Fibroblast of villous mesenchyme (primary cell): ENCODE data around the gene SLC25A48. TPM values are rescaled to one million over a fixed set of nuclear protein-coding genes. Genes with fewer than 3 reads are reported as not detected.

ENCODE experiments used
- DNase-seq: peaks from one replicate; pipeline ENCODE4 v3.0.0-alpha.2; 2010; ENCODE audit warnings: low read depth
- H3K4me3 ChIP-seq: 2 replicates; pipeline ENCODE4 v1.5.1; 2011; ENCODE audit warnings: low read depth, mild to moderate bottlenecking, low read length
- total RNA-seq: library from RNA; depleted of rRNA; stranded (reverse); fragments of >200 nt; gene quantifications from 2 replicates; pipeline ENCODE4 v1.2.3, GENCODE V29; 2012
- TF ChIP-seq, protein P1 (sequence below): IDR thresholded peaks from 2 replicates; pipeline ENCODE4 v1.5.1; 2012; ENCODE audit warnings: low read depth, mild to moderate bottlenecking, low read length; ENCODE audit not compliant: insufficient read depth

Gene SLC25A48, protein sequence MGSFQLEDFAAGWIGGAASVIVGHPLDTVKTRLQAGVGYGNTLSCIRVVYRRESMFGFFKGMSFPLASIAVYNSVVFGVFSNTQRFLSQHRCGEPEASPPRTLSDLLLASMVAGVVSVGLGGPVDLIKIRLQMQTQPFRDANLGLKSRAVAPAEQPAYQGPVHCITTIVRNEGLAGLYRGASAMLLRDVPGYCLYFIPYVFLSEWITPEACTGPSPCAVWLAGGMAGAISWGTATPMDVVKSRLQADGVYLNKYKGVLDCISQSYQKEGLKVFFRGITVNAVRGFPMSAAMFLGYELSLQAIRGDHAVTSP
- not detected in 2 replicates for total RNA-seq

DNA sequence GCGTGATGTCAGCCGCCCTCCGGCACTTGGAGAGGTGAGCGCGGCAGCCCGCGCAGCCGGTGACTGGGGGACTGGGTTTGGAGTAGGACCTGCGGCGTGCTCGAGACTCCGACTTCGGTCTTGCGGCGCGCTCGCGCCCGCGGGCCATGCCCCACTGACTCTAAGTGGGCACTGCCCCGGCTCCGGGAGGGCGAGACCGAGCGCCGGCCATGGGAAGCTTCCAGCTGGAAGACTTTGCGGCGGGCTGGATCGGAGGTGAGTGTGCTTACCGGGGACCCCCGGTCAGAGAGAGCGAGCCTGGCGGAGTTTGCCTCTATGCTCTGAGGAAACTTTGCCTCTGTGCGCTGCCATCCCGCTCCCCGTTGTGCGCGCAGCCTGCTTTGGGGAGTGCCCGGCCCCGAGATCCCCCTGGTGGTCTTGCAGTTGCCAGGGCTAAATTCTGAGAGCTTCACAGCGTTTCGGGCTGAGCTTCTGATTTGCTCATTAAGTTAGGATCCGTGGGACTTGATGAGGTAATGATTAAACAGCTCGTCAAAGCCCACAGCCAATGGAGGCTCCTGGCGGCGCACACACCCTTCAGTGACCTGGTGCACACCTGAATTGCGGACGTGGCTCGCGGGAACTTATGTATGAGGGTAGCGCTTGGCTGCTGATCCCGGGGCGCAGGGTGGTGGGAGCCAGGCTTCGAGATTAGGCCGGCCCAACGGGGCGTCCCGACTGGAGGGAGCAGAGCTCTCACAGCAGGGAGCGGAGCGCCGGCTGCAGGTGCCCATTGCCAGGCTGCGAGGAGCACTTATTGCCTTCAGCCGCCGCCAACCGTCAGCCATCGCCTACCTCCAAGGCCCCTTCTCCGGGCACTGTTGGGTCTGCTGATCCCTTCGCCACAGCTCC lies at the start of gene SLC25A48:
TSS of gene SLC25A48 (plus strand) at position 25 of the 891 bp plus-strand sequence. CDS start at position 210, 185 bp downstream.
- H3K4me3 ChIP-seq = peak within 1 kb of the TSS; percentile 19
- TF ChIP-seq, protein P1, sequence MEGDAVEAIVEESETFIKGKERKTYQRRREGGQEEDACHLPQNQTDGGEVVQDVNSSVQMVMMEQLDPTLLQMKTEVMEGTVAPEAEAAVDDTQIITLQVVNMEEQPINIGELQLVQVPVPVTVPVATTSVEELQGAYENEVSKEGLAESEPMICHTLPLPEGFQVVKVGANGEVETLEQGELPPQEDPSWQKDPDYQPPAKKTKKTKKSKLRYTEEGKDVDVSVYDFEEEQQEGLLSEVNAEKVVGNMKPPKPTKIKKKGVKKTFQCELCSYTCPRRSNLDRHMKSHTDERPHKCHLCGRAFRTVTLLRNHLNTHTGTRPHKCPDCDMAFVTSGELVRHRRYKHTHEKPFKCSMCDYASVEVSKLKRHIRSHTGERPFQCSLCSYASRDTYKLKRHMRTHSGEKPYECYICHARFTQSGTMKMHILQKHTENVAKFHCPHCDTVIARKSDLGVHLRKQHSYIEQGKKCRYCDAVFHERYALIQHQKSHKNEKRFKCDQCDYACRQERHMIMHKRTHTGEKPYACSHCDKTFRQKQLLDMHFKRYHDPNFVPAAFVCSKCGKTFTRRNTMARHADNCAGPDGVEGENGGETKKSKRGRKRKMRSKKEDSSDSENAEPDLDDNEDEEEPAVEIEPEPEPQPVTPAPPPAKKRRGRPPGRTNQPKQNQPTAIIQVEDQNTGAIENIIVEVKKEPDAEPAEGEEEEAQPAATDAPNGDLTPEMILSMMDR = no peak
- DNase-seq = no peak

DNA sequence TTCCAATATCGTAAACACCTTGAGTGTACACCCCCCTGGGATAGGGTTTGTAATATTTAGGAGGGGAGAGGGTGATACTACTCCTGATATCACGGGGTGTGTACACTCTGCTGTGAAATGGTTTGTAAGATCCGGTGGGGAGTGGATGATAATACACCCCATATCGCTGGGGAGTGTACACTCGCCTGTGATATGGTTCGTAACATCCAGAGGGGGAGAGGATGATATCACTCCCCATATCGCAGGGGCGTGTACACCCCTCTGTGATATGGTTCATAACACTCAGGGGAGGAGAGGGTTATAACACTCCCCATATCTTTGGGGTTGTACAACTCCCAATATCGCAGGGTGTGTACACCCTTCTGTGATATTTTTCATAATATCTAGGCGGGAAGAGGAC lies 33.8 kb upstream of the SLC25A48 start:
- H3K4me3 ChIP-seq = no peak overlapping the region
- TF ChIP-seq, protein P1 = no peak
- no peak for DNase-seq

DNA sequence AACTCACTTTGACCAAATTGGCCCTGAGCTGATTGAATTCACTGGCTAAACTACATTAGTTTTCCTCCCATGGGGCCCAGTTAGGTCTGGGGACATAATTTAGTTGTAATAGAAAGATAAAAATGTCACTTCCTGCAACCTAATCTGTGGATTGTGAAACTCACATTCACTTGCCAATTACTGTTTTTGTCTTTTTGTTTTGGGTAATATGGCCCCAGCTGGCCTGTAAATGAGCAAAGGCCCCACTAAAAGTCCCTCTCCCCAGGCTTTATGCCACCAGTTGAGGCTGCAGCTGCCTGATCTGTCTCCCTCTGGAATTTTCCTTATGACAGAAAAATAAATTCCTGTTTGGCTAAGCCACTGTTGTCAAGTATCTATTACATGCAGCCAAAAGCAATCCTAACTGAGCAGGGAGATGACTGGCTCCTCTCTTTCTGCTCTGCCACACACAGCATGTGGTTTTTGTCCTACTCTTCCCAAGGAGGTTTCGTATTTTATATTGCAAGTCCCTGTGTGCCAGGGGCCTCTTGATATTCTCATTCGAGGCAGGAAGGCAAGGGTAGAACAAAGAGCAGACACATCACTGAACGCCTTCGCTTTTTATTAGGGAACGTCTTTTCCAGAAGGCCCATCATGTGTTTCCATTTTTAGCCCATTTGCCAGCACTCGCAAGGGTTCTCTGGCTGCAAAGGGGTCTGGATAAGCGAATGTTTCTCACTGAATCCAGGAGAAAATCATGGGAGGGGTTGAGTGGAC lies 24.1 kb upstream of the SLC25A48 start:
- TF ChIP-seq, protein P1 = no peak
- no peak overlapping the region for H3K4me3 ChIP-seq
- DNase-seq = no peak

DNA sequence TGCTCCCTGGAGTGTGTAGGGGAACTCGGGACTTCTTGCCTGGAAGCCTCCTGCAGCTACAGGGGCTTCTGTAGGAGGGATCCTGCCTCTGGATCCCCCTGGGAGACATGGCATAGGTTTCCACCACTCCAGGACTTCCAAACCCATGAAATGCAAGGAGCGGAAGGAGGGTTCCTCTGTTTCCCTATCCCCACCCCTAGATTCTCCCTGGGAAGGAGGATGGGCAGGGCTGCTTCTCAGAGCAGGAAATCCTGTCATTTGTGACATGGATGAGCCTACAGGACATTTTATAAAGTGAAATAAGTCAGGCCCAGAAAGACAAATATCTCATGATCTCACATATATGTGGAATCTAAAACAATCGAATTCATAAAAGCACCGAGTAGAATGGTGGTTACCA lies 23.5 kb upstream of the SLC25A48 start:
- no peak overlapping the region for H3K4me3 ChIP-seq
- no peak for DNase-seq
- TF ChIP-seq, protein P1 = no peak

DNA sequence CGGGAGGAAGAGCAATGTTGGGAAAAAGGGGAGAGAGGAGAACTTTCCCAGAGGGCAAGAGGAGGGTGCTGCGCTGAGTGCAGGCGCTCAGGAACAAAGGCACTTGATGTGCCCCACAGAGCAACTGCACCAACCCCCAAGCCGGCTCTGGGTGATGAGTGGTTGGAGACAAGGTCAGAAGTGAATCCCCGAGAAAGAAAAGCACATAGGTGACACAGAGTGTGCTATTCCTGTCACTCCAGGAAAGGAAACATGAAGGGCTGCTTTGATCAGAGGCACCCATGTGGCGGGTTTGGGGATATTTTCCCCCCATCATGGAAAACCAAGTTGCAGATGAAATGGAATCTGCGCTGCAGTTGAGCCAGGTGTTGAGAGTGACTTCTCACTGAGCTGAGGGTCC lies 20.7 kb upstream of the SLC25A48 start:
- TF ChIP-seq, protein P1 = no peak
- no peak for DNase-seq
- no peak overlapping the region for H3K4me3 ChIP-seq

DNA sequence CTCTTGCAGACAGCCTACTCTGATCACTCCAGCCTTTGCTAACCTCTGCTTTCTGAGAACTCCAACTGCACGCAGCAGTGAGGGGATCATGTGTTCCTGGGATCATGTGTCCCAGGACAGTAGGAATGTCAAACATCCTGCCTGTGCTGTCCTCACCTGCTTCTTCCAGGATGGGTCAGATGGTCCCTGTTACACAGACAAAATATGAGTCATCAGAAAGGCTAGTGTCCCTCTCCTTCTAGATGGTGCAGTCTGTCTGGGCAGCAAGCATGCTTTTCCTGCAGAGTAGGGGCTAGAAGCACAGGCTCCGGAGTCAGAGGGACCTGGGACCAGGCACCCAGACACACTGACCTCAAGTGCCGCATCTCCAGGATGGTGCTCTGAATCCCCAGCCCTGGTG lies 20.1 kb upstream of the SLC25A48 start:
- no peak for DNase-seq
- TF ChIP-seq, protein P1 = no peak
- no peak overlapping the region for H3K4me3 ChIP-seq
